Vagina (tissue), 2 donors: ENCODE measurements around the gene DSC1.
"Not testable (repeated sequence)": the region's sequence is repeated elsewhere in the genome, so short reads cannot be mapped to it uniquely, and the experiment has no call there.

Experiments used
- CTCF ChIP-seq, 3 experiments: fragments of 450-650 bp in 2 of 3; fragments of 200-600 bp in 1 of 3; sonication (generic) in 1 of 3; IDR thresholded peaks; one replicate each; pipeline ENCODE4 v1.5.1; 2017 to 2019; ENCODE audit warnings: antibody characterized with exemption in 3 of 3, mild to moderate bottlenecking in 2 of 3, moderate library complexity in 2 of 3
- POLR2A ChIP-seq, 2 donors: fragments of 450-650 bp; IDR thresholded peaks; one replicate each; pipeline ENCODE4 v1.6.1; 2017; ENCODE audit warnings: antibody characterized with exemption in 2 of 2, mild to moderate bottlenecking in 2 of 2, moderate library complexity in 2 of 2
- POLR2AphosphoS5 ChIP-seq, 2 donors: sonication (generic); formaldehyde crosslinking; IDR thresholded peaks; one replicate each; pipeline ENCODE4 v1.9.0; 2017; ENCODE audit warnings: antibody characterized with exemption in 2 of 2, mild to moderate bottlenecking in 2 of 2, low read depth in 1 of 2; ENCODE audit not compliant: insufficient read depth in 1 of 2

GRCh38 chr18:31177369-31177768 lies 14.7 kb upstream of the DSC1 start:
- not testable (repeated sequence) for TF ChIP-seq POLR2A (IDR thresholded peaks at IDR 0.05); CTCF (IDR thresholded peaks at IDR 0.05); POLR2AphosphoS5 (IDR thresholded peaks at IDR 0.05; ENCODE audit: insufficient read depth in 1 of 2, low read depth in 1 of 2)
